OCI-LY7 (cell line): ENCODE results near the gene PHYKPL. TPM values are rescaled to one million over a fixed set of nuclear protein-coding genes. Genes with fewer than 3 reads are reported as not detected.

Experiments used
- BruUV-seq: library from RNA; stranded (reverse); fragments of 400-500 nt; replicated peaks from 2 replicates; lab custom pipeline; 2021; lab: Mats Ljungman, UMichigan
- CTCF ChIA-PET: fragments of 300-600 bp; sonication (Branson Sonifier 250); formaldehyde crosslinking; loops from one replicate; lab custom pipeline; 2022; ENCODE audit warnings: antibody characterized with exemption; ENCODE audit not compliant: unreplicated experiment; lab: Charles Lee
- POLR2A ChIA-PET: fragments of 300-600 bp; sonication (Branson Sonifier 250); formaldehyde crosslinking; loops from one replicate; lab custom pipeline; 2022; ENCODE audit warnings: antibody characterized with exemption; lab: Charles Lee
- DNase-seq: peaks from one replicate; pipeline ENCODE4 v3.0.0-alpha.2; 2015; ENCODE audit warnings: low spot score
- H2AFZ ChIP-seq: fragments of 200-600 bp; sonication (generic), shearing (Covaris generic); 2 replicates; pipeline ENCODE4 v1.6.1; 2014; ENCODE audit warnings: mild to moderate bottlenecking, antibody characterized with exemption, low read length, moderate library complexity
- H3K27ac ChIP-seq: fragments of 200-600 bp; sonication (generic); 2 replicates; pipeline ENCODE4 v1.5.1; 2014; ENCODE audit warnings: mixed run types, low read depth, mild to moderate bottlenecking, moderate library complexity, low read length, inconsistent platforms; ENCODE audit not compliant: poor library complexity, severe bottlenecking
- H3K36me3 ChIP-seq: fragments of 200-600 bp; sonication (generic); 2 replicates; pipeline ENCODE4 v1.6.1; 2014; ENCODE audit warnings: mild to moderate bottlenecking, antibody characterized with exemption, low read length, moderate library complexity, mixed read lengths; ENCODE audit not compliant: insufficient read depth
- H3K4me1 ChIP-seq: fragments of 200-600 bp; sonication (generic); 2 replicates; pipeline ENCODE4 v1.5.1; 2014; ENCODE audit warnings: mild to moderate bottlenecking, low read length; ENCODE audit not compliant: insufficient read depth, poor library complexity, severe bottlenecking
- H3K4me2 ChIP-seq: fragments of 200-600 bp; sonication (generic); 2 replicates; pipeline ENCODE4 v1.6.1; 2014; ENCODE audit warnings: mild to moderate bottlenecking, low read length
- H3K4me3 ChIP-seq: fragments of 200-600 bp; sonication (generic); 2 replicates; pipeline ENCODE4 v1.5.1; 2014; ENCODE audit warnings: mild to moderate bottlenecking, low read depth, low read length; ENCODE audit not compliant: poor library complexity, severe bottlenecking
- H3K79me2 ChIP-seq: fragments of 200-600 bp; sonication (generic); 2 replicates; pipeline ENCODE4 v1.6.1; 2016; ENCODE audit warnings: low read depth, mild to moderate bottlenecking, low read length, moderate library complexity, mixed read lengths; ENCODE audit not compliant: insufficient read depth
- H3K9me2 ChIP-seq: fragments of 200-600 bp; sonication (generic); 2 replicates; pipeline ENCODE4 v1.6.1; 2016; ENCODE audit warnings: mild to moderate bottlenecking, low read length, mixed read lengths; ENCODE audit not compliant: insufficient read depth
- H3K9me3 ChIP-seq: fragments of 200-600 bp; sonication (generic); 2 replicates; pipeline ENCODE4 v1.6.1; 2014; ENCODE audit warnings: mild to moderate bottlenecking, mixed run types, low read length, mixed read lengths
- H4K20me1 ChIP-seq: fragments of 200-600 bp; sonication (generic); 2 replicates; pipeline ENCODE4 v1.6.1; 2014; ENCODE audit warnings: mild to moderate bottlenecking, antibody characterized with exemption, low read length, moderate library complexity, mixed read lengths; ENCODE audit not compliant: insufficient read depth
- EZH2phosphoT487 ChIP-seq: fragments of 200-600 bp; sonication (generic); IDR thresholded peaks from 2 replicates; pipeline ENCODE4 v1.6.1; 2018; ENCODE audit warnings: low read depth, borderline replicate concordance, mild to moderate bottlenecking, mixed run types, antibody characterized with exemption, low read length, moderate library complexity, mixed read lengths
- intact Hi-C: fragments of 100-400 bp; cut with micrococcal nuclease; formaldehyde crosslinking; loops from one replicate; pipeline ENCODE4 v1.10.0; 2022; ENCODE audit not compliant: unreplicated experiment
- total RNA-seq, 2 experiments: library from RNA; depleted of rRNA in 1 of 2; stranded (reverse); fragments of >200 nt in 1 of 2; shearing (Covaris generic) in 1 of 2; gene quantifications; 2 replicates each; pipeline ENCODE4 v1.2.3, GENCODE V29; 2014 to 2022
- TF ChIP-seq, protein P1 (sequence below): fragments of 200-600 bp; sonication (generic); conservative IDR thresholded peaks from 2 replicates; pipeline ENCODE4 v1.5.1; 2014; ENCODE audit warnings: mild to moderate bottlenecking, antibody characterized with exemption, low read length, moderate library complexity, mixed read lengths

The PHYKPL gene
- total RNA-seq, 2 experiments from 2014 or later, result 86.3 to 146 TPM

DNA sequence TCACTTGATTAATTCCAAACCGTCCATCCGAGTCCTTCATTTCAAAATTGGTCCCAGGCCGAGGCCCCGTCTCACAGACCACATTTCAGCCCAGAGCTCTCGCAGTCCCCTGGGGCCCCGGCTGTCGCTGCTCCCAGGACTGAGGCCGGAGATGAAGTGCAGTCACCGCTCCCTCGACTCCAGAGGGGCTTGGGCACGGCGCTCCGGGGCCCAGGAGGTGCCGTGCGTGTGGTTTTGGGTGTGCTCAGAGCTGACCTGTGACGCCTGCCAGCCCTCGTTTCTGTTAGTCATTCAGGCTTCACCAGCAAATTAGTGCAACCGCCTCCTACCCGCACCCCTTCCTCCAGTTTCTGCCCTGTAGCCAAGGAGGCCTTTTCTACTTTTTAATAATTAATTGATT lies 48.7 kb upstream of the PHYKPL start:
- CTCF ChIA-PET, result no interaction called here
- H3K79me2 ChIP-seq, result no peaks in the 10 kb centered on the region
- intact Hi-C loops, result loop anchor here (5.0 kb wide), 1 partner anchor 271 kb away; no protein-coding TSS in a partner anchor

DNA sequence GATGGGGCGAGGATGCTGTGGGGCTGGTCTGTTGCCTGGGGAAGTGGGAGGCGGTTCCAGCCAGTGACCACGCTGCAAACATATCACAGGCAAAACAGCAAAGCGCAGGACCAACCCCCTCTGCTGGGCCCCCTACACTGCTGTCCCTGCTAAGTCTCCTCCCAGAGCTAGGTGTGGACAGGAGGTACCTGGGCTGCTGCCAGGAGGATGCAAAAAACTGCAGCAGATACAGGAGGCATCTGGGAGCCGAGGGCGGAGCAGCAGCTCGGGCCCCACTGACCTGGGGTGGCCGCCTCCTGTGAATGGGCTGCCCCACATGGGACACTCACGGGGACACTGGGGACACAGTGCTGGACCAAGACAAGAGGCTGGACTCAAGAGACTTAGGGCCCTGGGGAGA lies 48.0 kb upstream of the PHYKPL start:
- Histone ChIP-seq H2AFZ (no peak overlapping the region), H3K9me2 (no peaks in the 10 kb centered on the region), H3K9me3 (peaks cover 8% of the 10 kb centered on the region; the same call in 1 of the 2 replicates), H4K20me1 (no peaks in the 10 kb centered on the region), H3K79me2 (no peaks in the 10 kb centered on the region), H3K36me3 (no peaks in the 10 kb centered on the region), H3K27ac (no peak overlapping the region), H3K4me2 (no peak overlapping the region), H3K4me3 (no peak overlapping the region), H3K4me1 (no peaks in the 10 kb centered on the region)
- intact Hi-C loops, result loop anchor here (1.0 to 5.0 kb wide), 2 partner anchors 42 to 272 kb away; no protein-coding TSS in a partner anchor
- DNase-seq, result no peak
- CTCF ChIA-PET, result interaction anchor here (0.7 to 1.0 kb wide), 2 partner anchors 50 to 79 kb away, joined by 3 to 4 read pairs; no protein-coding TSS in a partner anchor
- POLR2A ChIA-PET, result interaction anchor here (0.7 kb wide), 1 partner anchor 118 kb away, joined by 3 read pairs; no protein-coding TSS in a partner anchor
- TF ChIP-seq EZH2phosphoT487, result no peak
- TF ChIP-seq, protein P1, sequence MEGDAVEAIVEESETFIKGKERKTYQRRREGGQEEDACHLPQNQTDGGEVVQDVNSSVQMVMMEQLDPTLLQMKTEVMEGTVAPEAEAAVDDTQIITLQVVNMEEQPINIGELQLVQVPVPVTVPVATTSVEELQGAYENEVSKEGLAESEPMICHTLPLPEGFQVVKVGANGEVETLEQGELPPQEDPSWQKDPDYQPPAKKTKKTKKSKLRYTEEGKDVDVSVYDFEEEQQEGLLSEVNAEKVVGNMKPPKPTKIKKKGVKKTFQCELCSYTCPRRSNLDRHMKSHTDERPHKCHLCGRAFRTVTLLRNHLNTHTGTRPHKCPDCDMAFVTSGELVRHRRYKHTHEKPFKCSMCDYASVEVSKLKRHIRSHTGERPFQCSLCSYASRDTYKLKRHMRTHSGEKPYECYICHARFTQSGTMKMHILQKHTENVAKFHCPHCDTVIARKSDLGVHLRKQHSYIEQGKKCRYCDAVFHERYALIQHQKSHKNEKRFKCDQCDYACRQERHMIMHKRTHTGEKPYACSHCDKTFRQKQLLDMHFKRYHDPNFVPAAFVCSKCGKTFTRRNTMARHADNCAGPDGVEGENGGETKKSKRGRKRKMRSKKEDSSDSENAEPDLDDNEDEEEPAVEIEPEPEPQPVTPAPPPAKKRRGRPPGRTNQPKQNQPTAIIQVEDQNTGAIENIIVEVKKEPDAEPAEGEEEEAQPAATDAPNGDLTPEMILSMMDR, result no peak
- no TSS peak for BruUV-seq

More for the DNA sequence above, 48.7 kb upstream of the PHYKPL start:
- H4K20me1 ChIP-seq, result no peaks in the 10 kb centered on the region
- no TSS peak for BruUV-seq
- H3K9me2 ChIP-seq, result no peaks in the 10 kb centered on the region
- POLR2A ChIA-PET, result interaction anchor here (0.7 kb wide), 1 partner anchor 117 kb away, joined by 3 read pairs; no protein-coding TSS in a partner anchor
- DNase-seq, result no peak
- peaks cover 8% of the 10 kb centered on the region; the same call in 1 of the 2 replicates for H3K9me3 ChIP-seq
- H3K36me3 ChIP-seq, result no peaks in the 10 kb centered on the region
- TF ChIP-seq, protein P1, result no peak
- no peak for TF ChIP-seq EZH2phosphoT487
- H3K4me2 ChIP-seq, result no peak overlapping the region
- H3K27ac ChIP-seq, result no peak overlapping the region
- no peak overlapping the region for H3K4me3 ChIP-seq
- H2AFZ ChIP-seq, result no peak overlapping the region
- H3K4me1 ChIP-seq, result no peaks in the 10 kb centered on the region

DNA sequence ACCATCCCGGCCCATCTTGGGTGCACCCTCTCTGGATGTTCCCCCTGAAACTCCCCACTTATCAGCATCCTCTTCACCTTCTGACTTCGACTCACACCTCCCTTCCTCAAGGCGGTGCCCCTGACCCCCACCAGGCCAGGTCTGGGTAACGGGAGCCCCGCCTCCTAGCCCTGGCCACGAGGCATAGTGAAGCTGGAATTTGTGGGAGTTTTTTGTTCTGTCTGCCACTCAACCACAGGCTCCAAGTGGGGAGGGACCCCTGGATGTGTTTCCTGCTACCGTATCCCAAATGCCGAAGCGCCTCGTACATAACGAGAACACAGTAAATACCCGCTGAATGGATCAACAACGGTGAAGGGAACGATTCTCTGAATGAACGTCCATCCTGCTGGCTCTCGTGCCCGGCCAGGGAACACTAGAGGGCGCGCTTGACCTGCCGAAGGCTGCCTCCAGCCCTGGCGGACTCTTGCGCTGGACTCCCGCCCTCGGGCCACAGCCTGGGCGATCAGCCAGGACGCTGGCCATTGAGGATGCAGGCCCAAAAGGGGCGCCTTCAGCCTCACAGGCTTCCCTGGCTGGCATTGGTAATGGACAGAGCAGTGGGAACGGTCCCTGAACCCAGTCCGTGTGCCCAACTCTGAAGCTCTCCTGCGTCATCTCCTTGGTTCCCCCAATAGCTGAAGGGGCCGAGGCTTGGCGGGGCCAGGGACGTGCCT lies 47.3 kb upstream of the PHYKPL start:
- H3K4me3 ChIP-seq, result no peak overlapping the region
- ChIA-PET CTCF (interaction anchor here (0.7 to 1.0 kb wide), 2 partner anchors 50 to 80 kb away, joined by 3 to 4 read pairs; no protein-coding TSS in a partner anchor), POLR2A (no interaction called here)
- H3K4me1 ChIP-seq, result no peaks in the 10 kb centered on the region
- BruUV-seq, result no TSS peak
- intact Hi-C loops, result loop anchor here (1.0 to 5.0 kb wide), 3 partner anchors 42 to 272 kb away; no protein-coding TSS in a partner anchor
- no peak for TF ChIP-seq EZH2phosphoT487
- TF ChIP-seq, protein P1, result peak; percentile 89
- no peak overlapping the region for H2AFZ ChIP-seq
- H3K4me2 ChIP-seq, result no peak overlapping the region
- H3K79me2 ChIP-seq, result no peaks in the 10 kb centered on the region
- no peaks in the 10 kb centered on the region for H3K9me2 ChIP-seq
- H3K36me3 ChIP-seq, result no peaks in the 10 kb centered on the region
- no peaks in the 10 kb centered on the region for H4K20me1 ChIP-seq
- peak; percentile 53 for DNase-seq
- no peak overlapping the region for H3K27ac ChIP-seq
- peaks cover 8% of the 10 kb centered on the region; the same call in 1 of the 2 replicates for H3K9me3 ChIP-seq
